SK-N-DZ (cell line): ENCODE data around the gene STMN1.

Source experiments
- DNase-seq: peaks from one replicate; pipeline ENCODE4 v3.0.0-alpha.2; 2015; ENCODE audit warnings: low spot score
- small RNA-seq, 2 experiments: library from RNA; depleted of rRNA; stranded (forward); fragments of <200 nt; gene quantifications; one replicate each; pipeline ENCODE3, GENCODE V24; 2014

STMN1 gene

DNA sequence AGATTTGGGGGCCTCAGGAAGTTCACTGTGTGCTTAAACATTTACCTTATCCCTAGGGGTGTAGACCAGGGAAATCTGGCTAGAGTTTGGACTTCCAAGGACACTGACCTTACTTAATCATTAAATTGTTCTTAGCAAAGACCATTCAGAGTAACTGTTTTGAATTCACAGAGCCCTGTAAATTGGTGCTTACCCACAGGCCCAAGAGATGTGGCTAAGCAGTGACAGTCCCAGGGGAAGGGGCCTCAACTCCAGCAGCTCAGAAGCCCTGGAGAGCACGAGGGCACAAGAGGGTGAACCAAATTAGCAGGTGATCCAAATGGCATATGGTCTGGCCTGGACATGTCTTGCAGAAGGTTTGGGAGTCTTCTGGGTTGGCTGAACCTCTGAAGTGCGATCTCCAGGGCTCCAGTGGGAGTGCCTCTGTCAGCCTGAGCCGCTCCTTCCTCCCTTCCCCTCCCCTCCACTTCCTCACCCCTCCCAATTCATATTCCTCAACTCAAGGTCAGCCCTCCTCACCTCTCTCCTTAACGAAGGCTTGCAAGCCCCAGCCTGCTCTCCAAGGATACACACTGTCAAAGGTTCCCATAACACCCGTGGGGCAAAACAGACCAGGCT is 35.0 kb downstream of the STMN1 start:
- no peak for DNase-seq

DNA sequence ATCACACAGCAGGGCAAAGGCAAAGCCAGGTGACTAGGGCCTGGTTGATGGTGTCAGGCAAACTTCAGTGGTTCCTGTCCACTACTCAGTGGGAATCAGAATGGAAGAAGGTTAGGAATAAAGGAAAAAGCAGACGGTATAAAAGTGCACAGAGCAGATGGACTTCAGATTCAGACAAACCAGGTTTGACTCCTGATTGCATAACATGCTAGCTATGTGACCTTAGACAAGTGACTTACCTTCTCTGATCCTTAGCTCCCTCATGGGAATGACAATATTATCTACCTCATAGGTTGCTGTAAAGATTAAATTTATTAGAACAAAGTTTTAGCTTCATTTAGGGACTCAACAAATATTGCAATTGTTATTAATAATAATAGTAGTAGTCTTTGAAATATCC is 35.6 kb downstream of the STMN1 start:
- DNase-seq = no peak

- DNase-seq = no peak
Measured at GRCh38 chr1:25869909-25870606, 36.2 kb downstream of the STMN1 start.

DNA sequence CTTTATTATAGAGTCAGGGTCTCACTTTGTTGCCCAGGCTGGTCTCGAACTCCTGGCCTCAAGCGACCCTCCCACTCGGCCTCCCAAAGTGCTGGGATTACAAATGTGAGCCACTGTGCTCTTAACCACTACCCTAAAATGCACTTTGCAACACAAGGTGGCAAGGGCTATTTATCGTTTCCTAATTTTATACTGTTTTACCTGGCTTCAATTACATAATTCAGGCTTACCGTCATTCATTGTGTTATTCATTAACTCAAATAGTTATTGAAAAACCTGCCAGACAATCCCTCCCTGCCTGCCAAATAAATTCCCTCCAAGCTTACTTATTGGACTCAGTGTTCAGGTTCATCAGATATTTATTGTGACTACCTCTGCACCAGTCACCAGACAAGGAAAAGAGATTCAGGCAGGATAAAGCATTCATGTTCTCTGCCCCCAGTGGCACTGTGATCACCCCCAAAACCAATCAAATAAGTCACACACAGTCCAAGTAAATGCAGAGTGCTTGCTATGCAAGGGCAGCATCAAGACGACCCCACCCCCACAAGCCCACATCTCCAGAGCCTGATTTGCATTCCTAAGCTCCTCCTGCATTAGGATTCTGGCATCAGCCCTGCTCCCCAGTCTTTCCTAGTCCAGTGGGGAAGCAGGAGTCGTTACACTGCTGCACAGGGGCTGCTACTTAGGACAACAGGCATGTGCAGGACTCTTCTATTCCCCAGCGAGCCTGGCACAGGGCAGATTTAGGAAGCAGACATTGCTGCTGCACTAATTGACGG is 38.8 kb downstream of the STMN1 start:
- no peak for DNase-seq

GRCh38 chr1:25866288-25866687 is 39.9 kb downstream of the STMN1 start:
- DNase-seq = no peak

GRCh38 chr1:25864434-25864833 is 41.8 kb downstream of the STMN1 start:
- DNase-seq = no peak

GRCh38 chr1:25863486-25864262 is 42.5 kb downstream of the STMN1 start:
- no peak for DNase-seq

- no peak for DNase-seq
Measured at GRCh38 chr1:25862785-25863485, 43.3 kb downstream of the STMN1 start.

DNA sequence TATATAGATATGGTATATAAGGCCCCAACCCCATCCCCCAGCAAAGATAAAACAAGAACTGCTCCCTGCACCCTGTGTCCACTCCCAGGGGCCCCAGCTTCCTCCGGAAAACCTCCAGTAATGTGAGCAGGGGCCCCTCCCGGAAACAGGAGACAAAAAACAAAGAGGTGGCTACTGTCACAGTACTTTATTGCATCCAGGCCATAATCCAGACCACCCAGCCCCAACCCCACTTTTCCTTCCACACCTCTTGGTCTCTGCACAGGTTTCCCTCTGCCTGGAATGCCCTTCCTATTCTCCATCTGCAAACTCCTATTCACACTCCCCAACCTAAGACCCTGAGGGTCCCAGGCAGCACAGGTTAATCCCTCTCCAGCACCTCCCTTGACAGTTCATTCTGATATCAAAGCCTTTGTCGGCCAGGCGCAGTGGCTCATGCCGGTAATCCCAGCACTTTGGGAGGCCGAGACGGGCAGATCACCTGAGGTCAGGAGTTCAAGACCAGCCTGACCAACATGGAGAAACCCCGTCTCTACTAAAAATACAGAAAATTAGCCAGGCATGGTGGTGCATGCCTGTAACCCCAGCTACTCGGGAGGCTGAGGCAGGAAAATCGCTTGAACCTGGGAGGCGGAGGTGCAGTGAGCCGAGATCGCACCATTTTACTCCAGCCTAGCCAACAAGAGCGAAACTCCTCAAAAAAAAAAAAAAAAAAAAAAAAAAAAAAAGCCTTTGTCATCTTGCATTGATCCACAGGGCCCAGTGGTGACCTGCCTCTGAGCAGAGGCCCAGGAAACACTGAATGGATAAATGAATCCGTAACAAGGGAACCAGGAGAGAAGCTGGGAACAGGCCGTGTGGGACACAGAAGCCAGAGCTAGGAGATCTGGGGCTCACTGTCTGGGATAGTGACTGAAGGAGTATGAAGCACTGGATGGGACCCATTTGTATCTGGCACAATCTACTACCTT is 44.6 kb downstream of the STMN1 start:
- DNase-seq = no peak

DNA sequence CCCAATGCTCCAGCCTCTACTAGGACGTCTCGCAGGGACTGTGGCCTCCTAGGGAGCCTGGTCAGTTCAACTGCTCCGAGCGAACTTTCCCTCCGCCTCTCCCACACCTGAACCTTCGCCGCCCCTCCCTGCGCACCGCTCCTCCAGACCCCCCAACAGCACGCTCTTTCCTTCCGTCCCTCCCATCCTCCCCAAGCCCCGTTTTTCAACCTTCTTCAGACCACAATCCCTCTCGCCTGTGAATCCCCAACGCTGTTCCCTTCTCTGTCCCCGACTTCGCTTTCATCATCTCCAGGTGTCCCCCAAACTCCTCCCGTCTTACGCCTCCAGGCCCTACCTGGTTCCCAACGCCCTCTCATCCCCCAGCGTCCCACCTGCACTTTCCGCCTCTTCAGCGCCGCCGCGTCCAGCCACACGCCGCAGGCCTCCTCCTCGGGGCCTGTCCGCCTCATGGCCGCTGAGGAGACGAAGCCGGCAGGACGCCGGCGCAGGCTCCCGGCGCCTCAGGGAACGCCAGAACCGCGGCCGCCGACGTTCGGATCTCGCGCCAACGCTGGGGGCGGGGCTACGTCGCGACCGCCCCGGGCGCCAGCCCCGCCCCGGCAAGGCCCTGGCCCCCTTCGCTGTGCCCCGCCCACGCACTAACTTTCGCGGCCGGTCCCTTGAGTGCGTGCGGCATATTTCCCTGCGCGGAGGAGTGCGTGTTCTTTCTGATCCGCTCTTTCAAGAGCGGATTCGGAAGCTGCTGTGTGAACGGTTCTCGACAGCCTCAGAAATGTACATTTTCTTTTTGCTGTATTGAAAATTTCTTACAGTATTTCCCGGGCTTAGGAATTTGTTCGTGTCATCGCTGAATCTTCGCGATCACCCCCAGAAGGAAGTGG is 47.1 kb downstream of the STMN1 start, which contains the start of gene AUNIP:
Gene AUNIP, minus strand, starts transcription at position 552 of the 884 bp plus-strand sequence. Its CDS starts 100 bp downstream, at position 452.
- DNase-seq = peak; percentile 77

DNA sequence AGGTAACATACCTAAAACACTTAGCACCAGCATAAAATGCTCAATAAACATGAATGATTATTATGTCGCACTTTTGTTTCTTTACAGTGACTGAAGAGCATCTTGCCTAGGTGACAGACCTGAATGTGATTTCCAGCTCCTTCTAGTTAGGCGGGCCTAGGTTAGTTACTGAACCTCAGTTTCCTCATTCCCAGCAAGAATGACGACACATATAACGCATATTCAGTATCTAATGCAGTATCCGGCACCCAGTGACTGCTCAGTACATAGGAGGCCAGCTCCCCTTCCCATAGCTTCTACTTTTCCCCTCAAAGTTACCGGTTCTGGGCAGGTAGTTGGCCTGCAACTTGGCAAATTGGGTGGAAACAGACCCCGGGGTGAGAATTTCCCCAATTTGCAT is 47.7 kb downstream of the STMN1 start:
- no peak for DNase-seq

DNA sequence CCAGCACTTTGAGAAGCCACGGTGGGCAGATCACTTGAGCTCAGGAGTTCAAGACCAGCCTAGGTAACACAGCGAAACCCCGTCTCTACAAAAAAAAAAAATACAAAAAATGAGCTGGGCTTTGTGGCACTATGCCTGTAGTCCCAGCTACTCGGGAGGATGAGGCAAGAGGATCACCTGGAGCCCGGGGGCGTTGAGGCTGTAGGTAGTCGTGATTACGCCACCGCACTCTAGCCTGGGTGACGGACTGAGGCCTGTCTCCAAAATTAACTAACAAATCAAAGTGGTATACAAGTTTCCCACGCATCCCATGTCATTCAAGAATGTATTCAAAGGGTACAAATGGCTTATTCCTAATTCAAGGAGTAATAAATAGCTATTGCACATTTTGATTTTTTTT is 49.4 kb downstream of the STMN1 start:
- no peak for DNase-seq

DNA sequence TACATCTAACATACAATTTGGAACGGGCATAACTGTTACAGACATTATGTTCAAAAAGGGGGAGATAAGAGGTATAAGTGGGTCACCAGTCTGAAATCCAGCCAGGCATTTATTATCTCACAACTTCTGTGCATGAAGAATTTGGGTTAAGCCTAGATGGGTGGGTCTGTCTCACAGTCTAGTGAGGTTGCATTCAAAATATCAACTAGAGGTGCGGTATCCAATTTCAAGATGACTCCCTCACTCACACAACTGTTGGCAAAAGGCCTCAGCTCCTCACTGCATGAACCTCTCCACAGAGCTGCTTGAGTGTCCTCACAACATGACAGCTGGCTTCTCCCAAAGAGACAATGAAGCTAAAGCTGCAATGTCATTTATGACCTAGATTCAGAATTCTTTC is 51.7 kb downstream of the STMN1 start:
- no peak for DNase-seq

Small RNA genes lying within 50 kb of the gene (small RNA-seq; reads per million reads assigned to genes)
- gene AL033528.1 (0 reads per million in 2 experiments), gene RF00019 (0 reads per million in 2 experiments), gene SNRPFP2 (0 reads per million in 2 experiments)
